GM23338 (cell line): ENCODE measurements around the gene INPP5K. TPM values are rescaled to one million over a fixed set of nuclear protein-coding genes. Genes with fewer than 3 reads are reported as not detected.

Experiments used
- ATAC-seq: fragments of 200-7000 bp; cut with Tn5 transposase; 3 replicates; pipeline ENCODE4 v1.9.1; 2020
- DNase-seq: peaks from one replicate; pipeline ENCODE4 v3.0.0-alpha.2; 2015; ENCODE audit warnings: low spot score
- H2AFZ ChIP-seq: fragments of 200-600 bp; sonication (generic); 2 replicates; pipeline ENCODE4 v1.8.0; 2016; ENCODE audit warnings: antibody characterized with exemption, mild to moderate bottlenecking, moderate library complexity
- H3F3A ChIP-seq: fragments of 200-600 bp; sonication (generic); replicated peaks from 2 replicates; pipeline ENCODE4 v1.8.0; 2017; ENCODE audit warnings: antibody characterized with exemption, mixed run types, low read depth
- H3K27ac ChIP-seq: fragments of 200-600 bp; sonication (generic); 2 replicates; pipeline ENCODE4 v1.6.1; 2016; ENCODE audit warnings: low read depth
- H3K27me3 ChIP-seq: fragments of 200-600 bp; sonication (generic); 2 replicates; pipeline ENCODE4 v1.8.0; 2016; ENCODE audit warnings: mild to moderate bottlenecking, mixed run types, moderate library complexity; ENCODE audit not compliant: insufficient read depth
- H3K36me3 ChIP-seq: fragments of 200-600 bp; sonication (generic); 2 replicates; pipeline ENCODE4 v1.8.0; 2016; ENCODE audit warnings: mild to moderate bottlenecking; ENCODE audit not compliant: insufficient read depth
- H3K4me1 ChIP-seq: fragments of 200-600 bp; sonication (generic); 2 replicates; pipeline ENCODE4 v1.8.0; 2016; ENCODE audit warnings: mild to moderate bottlenecking, moderate library complexity; ENCODE audit not compliant: insufficient read depth
- H3K4me2 ChIP-seq: fragments of 200-600 bp; sonication (generic); 2 replicates; pipeline ENCODE4 v1.7.1; 2017; ENCODE audit warnings: mixed run types
- H3K4me3 ChIP-seq: fragments of 200-600 bp; sonication (generic); 2 replicates; pipeline ENCODE4 v1.6.1; 2016; ENCODE audit warnings: mixed run types
- H3K79me2 ChIP-seq: fragments of 200-600 bp; sonication (generic); replicated peaks from 2 replicates; pipeline ENCODE4 v1.8.0; 2017; ENCODE audit warnings: mild to moderate bottlenecking; ENCODE audit not compliant: insufficient read depth
- H3K9me2 ChIP-seq: fragments of 200-600 bp; sonication (generic); 2 replicates; pipeline ENCODE4 v1.8.0; 2017; ENCODE audit not compliant: insufficient read depth
- H4K20me1 ChIP-seq: fragments of 200-600 bp; sonication (generic); replicated peaks from 2 replicates; pipeline ENCODE4 v1.8.0; 2017; ENCODE audit warnings: mild to moderate bottlenecking; ENCODE audit not compliant: insufficient read depth
- H3K27ac Mint-ChIP-seq: 2 replicates; pipeline ENCODE4 v1.8.0; 2020; ENCODE audit warnings: inconsistent platforms, mild to moderate bottlenecking, moderate library complexity, mixed read lengths
- H3K27me3 Mint-ChIP-seq: 3 replicates; pipeline ENCODE4 v1.8.0; 2022; ENCODE audit warnings: low read depth, mild to moderate bottlenecking, moderate library complexity, mixed read lengths, inconsistent platforms; ENCODE audit not compliant: insufficient read depth, poor library complexity
- H3K36me3 Mint-ChIP-seq: 3 replicates; pipeline ENCODE4 v1.8.0; 2021; ENCODE audit warnings: low read depth, mild to moderate bottlenecking, inconsistent platforms, moderate library complexity, mixed read lengths
- H3K4me1 Mint-ChIP-seq: 3 replicates; pipeline ENCODE4 v1.8.0; 2020; ENCODE audit warnings: mild to moderate bottlenecking, inconsistent platforms, mixed read lengths
- H3K4me3 Mint-ChIP-seq: 3 replicates; pipeline ENCODE4 v1.8.0; 2021; ENCODE audit warnings: moderate library complexity, mild to moderate bottlenecking, inconsistent platforms, mixed read lengths
- H3K9me3 Mint-ChIP-seq: 3 replicates; pipeline ENCODE4 v1.8.0; 2020; ENCODE audit warnings: moderate library complexity, mild to moderate bottlenecking, inconsistent platforms, mixed read lengths
- CREB1 ChIP-seq: fragments of 250-450 bp; sonication (Bioruptor Pico); IDR thresholded peaks from 2 replicates; pipeline ENCODE4 v1.5.0; 2020; ENCODE audit warnings: low read depth, mild to moderate bottlenecking, moderate library complexity
- CTCF ChIP-seq, 2 experiments: fragments of 200-600 bp in 1 of 2; sonication (generic) in 1 of 2; conservative IDR thresholded peaks; 2 replicates each; pipeline versions ENCODE4 v1.5.1 to v1.6.1; 2016 to 2017; ENCODE audit warnings: antibody characterized with exemption in 2 of 2, low read depth in 2 of 2, mild to moderate bottlenecking in 2 of 2, moderate library complexity in 1 of 2
- ETS1 ChIP-seq: IDR thresholded peaks from 2 replicates; pipeline ENCODE4 v1.6.1; 2016; ENCODE audit warnings: antibody characterized with exemption
- EZH2phosphoT487 ChIP-seq: fragments of 200-600 bp; sonication (generic); IDR thresholded peaks from one replicate; pipeline ENCODE4 v1.8.1; 2018; ENCODE audit warnings: antibody characterized with exemption; ENCODE audit not compliant: unreplicated experiment
- JUNB ChIP-seq: IDR thresholded peaks from one replicate; pipeline ENCODE4 v1.6.1; 2016; ENCODE audit warnings: antibody characterized with exemption; ENCODE audit not compliant: unreplicated experiment
- NANOG ChIP-seq: IDR thresholded peaks from 2 replicates; pipeline ENCODE4 v1.6.1; 2016; ENCODE audit warnings: antibody characterized with exemption, borderline replicate concordance
- POLR2AphosphoS5 ChIP-seq: IDR thresholded peaks from 2 replicates; pipeline ENCODE4 v1.6.1; 2016; ENCODE audit warnings: antibody characterized with exemption, low read depth
- REST ChIP-seq: IDR thresholded peaks from one replicate; pipeline ENCODE4 v1.6.1; 2018; ENCODE audit warnings: antibody characterized with exemption; ENCODE audit not compliant: unreplicated experiment
- ZNF114 ChIP-seq: fragments of 250-450 bp; sonication (Bioruptor Pico); IDR thresholded peaks from 2 replicates; pipeline ENCODE4 v1.5.0; 2020; ENCODE audit warnings: mild to moderate bottlenecking, moderate library complexity
- ZNF331 ChIP-seq: fragments of 250-450 bp; sonication (Bioruptor Pico); IDR thresholded peaks from 2 replicates; pipeline ENCODE4 v1.5.0; 2020; ENCODE audit warnings: low read depth, mild to moderate bottlenecking, moderate library complexity
- polyA plus RNA-seq: library from polyadenylated mRNA; unstranded; fragments of >200 nt; fragmentation: Nextera tagmentation; extraction: Ambion mirVana; gene quantifications from 2 replicates; pipeline ENCODE4 v1.2.1, GENCODE V29; 2016
- total RNA-seq: library from RNA; depleted of rRNA; stranded (reverse); fragments of >200 nt; shearing (Covaris generic); gene quantifications from 2 replicates; pipeline ENCODE4 v1.2.3, GENCODE V29; 2014

INPP5K gene
- total and polyA plus RNA-seq, 2 experiments from 2014 or later: 8.4 to 29.7 TPM

GRCh38 chr17:1503699-1504098 lies 12.7 kb downstream of the INPP5K start:
- DNase-seq (no peak), ATAC-seq (no peak)
- Mint-ChIP-seq H3K4me1 (0 out of 3 replicates have a peak, but pooled peaks cover 2% of the 10 kb centered on the region), H3K27me3 (peaks cover 3% of the 10 kb centered on the region), H3K36me3 (no peaks in the 10 kb centered on the region; the same call in 2 of the 3 replicates), H3K27ac (no peak overlapping the region), H3K9me3 (no peaks in the 10 kb centered on the region), H3K4me3 (no peak overlapping the region)
- Histone ChIP-seq H3F3A (0 out of 2 replicates have a peak, but pooled peaks cover 2% of the 10 kb centered on the region), H3K36me3 (no peaks in the 10 kb centered on the region), H3K79me2 (no peaks in the 10 kb centered on the region), H3K4me2 (no peak overlapping the region), H3K9me2 (no peaks in the 10 kb centered on the region), H3K27me3 (no peaks in the 10 kb centered on the region), H2AFZ (no peak overlapping the region), H4K20me1 (no peaks in the 10 kb centered on the region), H3K4me3 (no peak overlapping the region), H3K27ac (no peak overlapping the region), H3K4me1 (no peaks in the 10 kb centered on the region)
- no peak for TF ChIP-seq NANOG
- no peak for TF ChIP-seq CTCF (conservative IDR thresholded peaks at IDR 0.05; ENCODE audit: low read depth in 2 of 2)
- TF ChIP-seq CREB1: no peak
- TF ChIP-seq POLR2AphosphoS5: no peak
- no peak for TF ChIP-seq ZNF114
- no peak for TF ChIP-seq ZNF331 (CRISPR knock-in tag)
- no peak for TF ChIP-seq ETS1
- TF ChIP-seq REST: no peak
- no peak for TF ChIP-seq JUNB
- TF ChIP-seq EZH2phosphoT487: no peak

- Mint-ChIP-seq H3K27ac (no peak overlapping the region), H3K27me3 (peaks cover 2% of the 10 kb centered on the region), H3K4me1 (peaks cover 2% of the 10 kb centered on the region; the same call in 1 of the 3 replicates), H3K9me3 (no peaks in the 10 kb centered on the region; the same call in 2 of the 3 replicates), H3K36me3 (no peaks in the 10 kb centered on the region), H3K4me3 (no peak overlapping the region)
- Histone ChIP-seq H3K79me2 (no peaks in the 10 kb centered on the region), H3K4me1 (no peaks in the 10 kb centered on the region), H3K27ac (no peak overlapping the region), H3K4me2 (no peak overlapping the region), H3K36me3 (no peaks in the 10 kb centered on the region), H3K9me2 (no peaks in the 10 kb centered on the region), H3K27me3 (no peaks in the 10 kb centered on the region), H2AFZ (no peak overlapping the region), H3K4me3 (no peak overlapping the region), H3F3A (0 out of 2 replicates have a peak, but pooled peaks cover 5% of the 10 kb centered on the region), H4K20me1 (no peaks in the 10 kb centered on the region)
- DNase-seq (no peak), ATAC-seq (no peak)
- no peak for TF ChIP-seq CREB1
- TF ChIP-seq ETS1: no peak
- no peak for TF ChIP-seq ZNF114
These were observed 17.5 kb downstream of the INPP5K start for GRCh38 chr17:1498869-1499268.
